Astrocyte (in vitro differentiated cells and primary cell): ENCODE results near the gene HNF4A. TPM values are rescaled to one million over a fixed set of nuclear protein-coding genes. Genes with fewer than 3 reads are reported as not detected.

Source experiments
- DNase-seq: peaks from one replicate; pipeline ENCODE4 v3.0.0-alpha.2; 2010; ENCODE audit warnings: low read depth
- FAIRE-seq: peaks from 2 replicates; lab custom pipeline; 2011; peaks lifted over from hg19 to GRCh38; lab: Jason Lieb, UNC
- H2AFZ ChIP-seq: 2 replicates; pipeline ENCODE4 v1.6.0; 2012; ENCODE audit warnings: low read depth, low read length, inconsistent platforms
- H3K27ac ChIP-seq: 2 replicates; pipeline ENCODE4 v1.5.1; 2011; ENCODE audit warnings: low read depth, low read length, inconsistent platforms
- H3K27me3 ChIP-seq: 2 replicates; pipeline ENCODE4 v1.6.0; 2011; ENCODE audit warnings: low read length, inconsistent platforms; ENCODE audit not compliant: insufficient read depth
- H3K36me3 ChIP-seq: 2 replicates; pipeline ENCODE4 v1.5.1; 2011; ENCODE audit warnings: low read length, inconsistent platforms; ENCODE audit not compliant: insufficient read depth
- H3K4me1 ChIP-seq: 2 replicates; pipeline ENCODE4 v1.5.1; 2011; ENCODE audit warnings: low read length, inconsistent platforms; ENCODE audit not compliant: insufficient read depth
- H3K4me2 ChIP-seq: 2 replicates; pipeline ENCODE4 v1.6.0; 2012; ENCODE audit warnings: low read length, inconsistent platforms
- H3K4me3 ChIP-seq: 2 replicates; pipeline ENCODE4 v1.5.1; 2011; ENCODE audit warnings: low read depth, mild to moderate bottlenecking, low read length, inconsistent platforms; ENCODE audit not compliant: insufficient read depth
- H3K79me2 ChIP-seq: 2 replicates; pipeline ENCODE4 v1.6.0; 2012; ENCODE audit warnings: mild to moderate bottlenecking, low read length, inconsistent platforms; ENCODE audit not compliant: insufficient read depth
- H3K9ac ChIP-seq: 2 replicates; pipeline ENCODE4 v1.6.0; 2012; ENCODE audit warnings: mild to moderate bottlenecking, low read length, inconsistent platforms
- H3K9me3 ChIP-seq: 2 replicates; pipeline ENCODE4 v1.5.1; 2012; ENCODE audit warnings: low read depth, mild to moderate bottlenecking, low read length, inconsistent platforms; ENCODE audit not compliant: insufficient read depth
- H4K20me1 ChIP-seq: 2 replicates; pipeline ENCODE4 v1.6.0; 2012; ENCODE audit warnings: low read length, inconsistent platforms; ENCODE audit not compliant: insufficient read depth
- H3K27ac Mint-ChIP-seq: one replicate; pipeline ENCODE4 v1.8.0; 2021; ENCODE audit warnings: mild to moderate bottlenecking, mixed read lengths; ENCODE audit not compliant: unreplicated experiment
- H3K27me3 Mint-ChIP-seq: one replicate; pipeline ENCODE4 v1.8.0; 2021; ENCODE audit warnings: low read depth, mixed read lengths; ENCODE audit not compliant: unreplicated experiment
- H3K36me3 Mint-ChIP-seq: one replicate; pipeline ENCODE4 v1.8.0; 2021; ENCODE audit warnings: low read depth, mixed read lengths; ENCODE audit not compliant: unreplicated experiment
- H3K4me1 Mint-ChIP-seq: one replicate; pipeline ENCODE4 v1.8.0; 2021; ENCODE audit warnings: low read depth, mixed read lengths; ENCODE audit not compliant: unreplicated experiment
- H3K4me3 Mint-ChIP-seq: one replicate; pipeline ENCODE4 v1.8.0; 2021; ENCODE audit warnings: mild to moderate bottlenecking, moderate library complexity, mixed read lengths; ENCODE audit not compliant: unreplicated experiment
- H3K9me3 Mint-ChIP-seq: one replicate; pipeline ENCODE4 v1.8.0; 2021; ENCODE audit warnings: mild to moderate bottlenecking, mixed read lengths; ENCODE audit not compliant: unreplicated experiment
- CTCF ChIP-seq: IDR thresholded peaks from 2 replicates; pipeline ENCODE4 v1.5.1; 2011; ENCODE audit warnings: low read depth, mild to moderate bottlenecking, inconsistent platforms, low read length, moderate library complexity; ENCODE audit not compliant: insufficient read depth
- EZH2 ChIP-seq: IDR thresholded peaks from 2 replicates; pipeline ENCODE4 v1.6.1; 2012; ENCODE audit warnings: mild to moderate bottlenecking, low read length, inconsistent platforms; ENCODE audit not compliant: insufficient read depth
- total RNA-seq: library from RNA; stranded (reverse); gene quantifications from 2 replicates; pipeline ENCODE4 v1.2.1, GENCODE V29; 2021

The HNF4A gene
- total RNA-seq, 1 donor from 2014 or later = not detected

DNA sequence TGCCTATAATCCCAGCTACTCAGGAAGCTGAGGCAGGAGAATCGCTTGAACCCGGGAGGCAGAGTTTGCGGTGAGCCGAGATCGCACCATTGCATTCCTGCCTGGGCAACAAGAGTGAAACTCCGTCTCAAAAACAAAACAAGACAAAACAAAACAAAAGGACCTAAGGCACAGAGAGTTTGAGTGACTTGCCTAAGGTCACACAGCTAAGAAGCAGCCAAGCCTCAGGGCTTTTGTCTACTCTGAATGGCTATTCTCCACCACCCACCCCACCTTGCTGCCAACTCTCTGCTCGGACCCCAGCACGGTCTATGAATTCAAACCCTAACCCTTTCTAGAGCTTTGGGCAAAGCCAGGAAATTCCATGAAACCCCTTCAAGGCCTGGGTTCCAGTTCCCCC lies 101.1 kb downstream of the HNF4A start:
- Histone ChIP-seq H3K9ac (no peak overlapping the region), H3K36me3 (no peaks in the 10 kb centered on the region), H3K27me3 (peaks cover 7% of the 10 kb centered on the region), H4K20me1 (no peaks in the 10 kb centered on the region), H3K9me3 (no peaks in the 10 kb centered on the region), H3K27ac (no peak overlapping the region), H3K4me3 (no peak overlapping the region), H2AFZ (no peak overlapping the region), H3K4me2 (no peak overlapping the region), H3K4me1 (no peaks in the 10 kb centered on the region), H3K79me2 (no peaks in the 10 kb centered on the region)
- Mint-ChIP-seq H3K9me3 (no peaks in the 10 kb centered on the region), H3K27me3 (peaks cover 6% of the 10 kb centered on the region), H3K27ac (no peak overlapping the region), H3K4me3 (no peak overlapping the region), H3K4me1 (no peaks in the 10 kb centered on the region), H3K36me3 (no peaks in the 10 kb centered on the region)
- no peak for DNase-seq
- FAIRE-seq = no peak
- no peak for TF ChIP-seq CTCF
- TF ChIP-seq EZH2 = no peak

DNA sequence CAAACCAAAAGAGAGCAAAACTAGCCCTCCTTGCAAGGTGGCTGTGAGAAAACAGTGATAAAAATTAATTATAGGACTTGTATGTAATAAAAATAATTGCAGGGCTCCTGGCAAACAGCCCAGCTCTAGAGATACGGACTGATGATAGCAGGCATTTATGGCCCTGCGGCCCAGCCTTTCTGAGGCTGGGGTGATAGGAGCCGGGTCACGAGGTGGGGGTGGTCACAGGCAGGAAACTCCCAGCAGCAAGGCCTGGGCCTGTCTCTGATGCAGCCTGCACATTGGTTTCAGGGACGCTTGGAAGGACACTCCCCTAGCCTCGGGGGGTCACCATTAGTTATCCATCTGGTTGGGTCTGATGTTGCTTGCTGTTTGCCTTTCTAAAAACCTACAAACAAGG lies 101.5 kb downstream of the HNF4A start:
- no peaks in the 10 kb centered on the region for H3K4me1 Mint-ChIP-seq
- H3K27me3 Mint-ChIP-seq = peaks cover 7% of the 10 kb centered on the region
- Histone ChIP-seq H3K36me3 (no peaks in the 10 kb centered on the region), H3K79me2 (no peaks in the 10 kb centered on the region), H4K20me1 (no peaks in the 10 kb centered on the region), H3K9ac (no peak overlapping the region), H3K4me3 (no peak overlapping the region), H2AFZ (no peak overlapping the region), H3K27me3 (peaks cover 4% of the 10 kb centered on the region), H3K4me2 (no peak overlapping the region), H3K9me3 (no peaks in the 10 kb centered on the region), H3K4me1 (no peaks in the 10 kb centered on the region), H3K27ac (no peak overlapping the region)
- no peaks in the 10 kb centered on the region for H3K36me3 Mint-ChIP-seq
- no peak overlapping the region for H3K4me3 Mint-ChIP-seq
- no peak for FAIRE-seq
- H3K27ac Mint-ChIP-seq = no peak overlapping the region
- H3K9me3 Mint-ChIP-seq = no peaks in the 10 kb centered on the region
- DNase-seq = no peak
- TF ChIP-seq EZH2 = no peak
- TF ChIP-seq CTCF = no peak

- H3K4me3 Mint-ChIP-seq = no peak overlapping the region
- Histone ChIP-seq H3K9me3 (no peaks in the 10 kb centered on the region), H3K36me3 (no peaks in the 10 kb centered on the region), H3K4me3 (no peak overlapping the region), H3K4me1 (no peaks in the 10 kb centered on the region), H3K27me3 (peaks cover 2% of the 10 kb centered on the region), H4K20me1 (no peaks in the 10 kb centered on the region), H3K27ac (no peak overlapping the region), H3K79me2 (no peaks in the 10 kb centered on the region), H3K4me2 (no peak overlapping the region), H3K9ac (no peak overlapping the region), H2AFZ (no peak overlapping the region)
- no peaks in the 10 kb centered on the region for H3K9me3 Mint-ChIP-seq
- no peak for DNase-seq
- no peak overlapping the region for H3K27ac Mint-ChIP-seq
- no peaks in the 10 kb centered on the region for H3K36me3 Mint-ChIP-seq
- no peaks in the 10 kb centered on the region for H3K4me1 Mint-ChIP-seq
- H3K27me3 Mint-ChIP-seq = peaks cover 9% of the 10 kb centered on the region
- FAIRE-seq = no peak
- TF ChIP-seq CTCF = no peak
- TF ChIP-seq EZH2 = no peak
These were observed 103.8 kb downstream of the HNF4A start for GRCh38 chr20:44459271-44459670.
